ENCODE results near the gene ABCD1. TPM values are rescaled to one million over a fixed set of nuclear protein-coding genes. Genes with fewer than 3 reads are reported as not detected.

Gene ABCD1
- total RNA-seq, 1 donor from 2014 or later, result 6.6 TPM

DNA sequence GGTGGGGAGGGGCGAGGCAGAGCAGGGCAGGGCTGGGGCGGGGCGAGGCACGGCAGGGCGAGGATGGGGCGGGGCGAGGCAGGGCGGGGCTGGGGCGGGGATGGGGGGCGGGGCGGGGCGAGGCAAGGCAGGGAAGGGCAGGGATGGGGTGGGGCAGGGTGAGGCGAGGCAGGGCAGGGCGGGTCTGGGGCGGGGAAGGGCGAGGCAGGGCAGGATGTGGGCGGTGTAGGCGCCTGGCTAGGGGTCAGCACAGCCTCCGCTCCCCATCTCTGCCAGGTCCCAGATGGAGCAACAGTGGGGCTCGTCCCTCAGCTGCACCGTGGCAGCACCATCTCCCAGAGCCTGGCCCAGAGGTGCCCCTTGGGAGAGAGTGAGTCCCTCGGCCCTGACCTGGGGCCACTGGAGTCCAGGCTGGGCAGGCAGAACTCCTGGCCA, 52.0 kb downstream of the ABCD1 start:
- H3K4me1 Mint-ChIP-seq, result peaks cover 8% of the 10 kb centered on the region
- H3K36me3 Mint-ChIP-seq (ENCODE audit: low read depth), result no peaks in the 10 kb centered on the region
- DNase-seq (ENCODE audit: low read depth, low spot score), result no peak
- H3K27me3 Mint-ChIP-seq (ENCODE audit: low read depth), result no peaks in the 10 kb centered on the region
- no peak overlapping the region for H3K4me3 Mint-ChIP-seq
- H3K27ac Mint-ChIP-seq (ENCODE audit: unreplicated experiment), result no peak overlapping the region
- TF ChIP-seq, protein P1, sequence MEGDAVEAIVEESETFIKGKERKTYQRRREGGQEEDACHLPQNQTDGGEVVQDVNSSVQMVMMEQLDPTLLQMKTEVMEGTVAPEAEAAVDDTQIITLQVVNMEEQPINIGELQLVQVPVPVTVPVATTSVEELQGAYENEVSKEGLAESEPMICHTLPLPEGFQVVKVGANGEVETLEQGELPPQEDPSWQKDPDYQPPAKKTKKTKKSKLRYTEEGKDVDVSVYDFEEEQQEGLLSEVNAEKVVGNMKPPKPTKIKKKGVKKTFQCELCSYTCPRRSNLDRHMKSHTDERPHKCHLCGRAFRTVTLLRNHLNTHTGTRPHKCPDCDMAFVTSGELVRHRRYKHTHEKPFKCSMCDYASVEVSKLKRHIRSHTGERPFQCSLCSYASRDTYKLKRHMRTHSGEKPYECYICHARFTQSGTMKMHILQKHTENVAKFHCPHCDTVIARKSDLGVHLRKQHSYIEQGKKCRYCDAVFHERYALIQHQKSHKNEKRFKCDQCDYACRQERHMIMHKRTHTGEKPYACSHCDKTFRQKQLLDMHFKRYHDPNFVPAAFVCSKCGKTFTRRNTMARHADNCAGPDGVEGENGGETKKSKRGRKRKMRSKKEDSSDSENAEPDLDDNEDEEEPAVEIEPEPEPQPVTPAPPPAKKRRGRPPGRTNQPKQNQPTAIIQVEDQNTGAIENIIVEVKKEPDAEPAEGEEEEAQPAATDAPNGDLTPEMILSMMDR (conservative IDR thresholded peaks at IDR 0.05), result no peak
- H3K9me3 Mint-ChIP-seq, result no peaks in the 10 kb centered on the region

DNA sequence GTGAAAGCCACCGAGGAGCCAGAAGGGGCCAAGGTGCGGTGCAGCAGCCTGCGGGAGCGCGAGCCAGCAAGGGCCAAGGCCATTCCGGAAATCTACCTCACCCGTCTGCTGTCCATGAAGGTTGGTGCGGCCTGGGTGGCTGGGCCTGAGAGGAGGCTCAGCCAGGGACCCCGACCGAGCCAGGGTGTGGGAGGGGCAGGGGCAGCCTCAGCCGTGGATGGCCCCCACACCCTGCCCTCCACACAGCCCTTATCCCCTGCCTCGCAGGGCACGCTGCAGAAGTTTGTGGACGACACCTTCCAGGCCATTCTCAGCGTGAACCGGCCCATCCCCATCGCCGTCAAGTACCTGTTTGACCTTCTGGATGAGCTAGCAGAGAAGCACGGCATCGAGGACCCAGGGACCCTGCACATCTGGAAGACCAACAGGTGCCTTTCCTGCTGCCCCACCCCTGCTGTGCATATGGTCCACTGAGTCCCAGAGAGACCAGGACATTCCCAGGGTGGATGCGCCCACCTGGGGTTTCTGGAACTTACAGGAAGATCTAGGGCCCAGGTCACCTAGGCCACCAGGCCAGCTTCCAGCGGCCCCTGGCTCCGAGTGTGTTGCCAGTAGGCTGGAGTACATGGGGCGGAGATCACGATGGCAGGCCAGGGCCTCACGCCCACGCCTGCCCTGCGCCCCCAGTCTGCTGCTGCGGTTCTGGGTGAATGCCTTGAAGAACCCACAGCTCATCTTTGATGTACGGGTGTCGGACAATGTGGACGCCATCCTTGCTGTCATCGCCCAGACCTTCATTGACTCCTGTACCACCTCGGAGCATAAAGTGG, 52.8 kb downstream of the ABCD1 start:
- TF ChIP-seq, protein P1 (conservative IDR thresholded peaks at IDR 0.05), result no peak
- Mint-ChIP-seq H3K27ac (ENCODE audit: unreplicated experiment) (no peak overlapping the region), H3K36me3 (ENCODE audit: low read depth) (no peaks in the 10 kb centered on the region), H3K27me3 (ENCODE audit: low read depth) (no peaks in the 10 kb centered on the region), H3K9me3 (no peaks in the 10 kb centered on the region), H3K4me3 (no peak overlapping the region), H3K4me1 (peaks cover 8% of the 10 kb centered on the region)
- DNase-seq (ENCODE audit: low read depth, low spot score), result no peak

DNA sequence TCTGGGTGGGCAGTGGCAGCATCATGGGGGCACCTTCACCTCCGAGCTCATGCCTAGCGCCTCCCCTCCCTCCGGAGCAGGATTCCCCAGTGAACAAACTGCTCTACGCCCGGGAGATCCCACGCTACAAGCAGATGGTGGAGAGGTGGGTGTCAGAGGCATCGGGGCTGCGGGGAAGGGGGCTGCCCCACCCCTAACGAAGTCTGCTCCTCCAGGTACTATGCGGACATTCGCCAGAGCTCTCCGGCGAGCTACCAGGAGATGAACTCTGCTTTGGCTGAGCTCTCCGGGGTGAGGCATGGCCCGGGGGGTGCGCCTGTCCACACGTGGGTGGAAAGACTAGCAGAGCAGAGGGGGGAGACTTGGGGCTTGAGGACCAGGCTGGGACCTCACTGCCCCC, 53.5 kb downstream of the ABCD1 start:
- TF ChIP-seq, protein P1 (conservative IDR thresholded peaks at IDR 0.05), result no peak
- Mint-ChIP-seq H3K27ac (ENCODE audit: unreplicated experiment) (no peak overlapping the region), H3K9me3 (no peaks in the 10 kb centered on the region), H3K27me3 (ENCODE audit: low read depth) (no peaks in the 10 kb centered on the region), H3K36me3 (ENCODE audit: low read depth) (no peaks in the 10 kb centered on the region), H3K4me1 (peaks cover 8% of the 10 kb centered on the region), H3K4me3 (no peak overlapping the region)
- no peak for DNase-seq (ENCODE audit: low read depth, low spot score)

DNA sequence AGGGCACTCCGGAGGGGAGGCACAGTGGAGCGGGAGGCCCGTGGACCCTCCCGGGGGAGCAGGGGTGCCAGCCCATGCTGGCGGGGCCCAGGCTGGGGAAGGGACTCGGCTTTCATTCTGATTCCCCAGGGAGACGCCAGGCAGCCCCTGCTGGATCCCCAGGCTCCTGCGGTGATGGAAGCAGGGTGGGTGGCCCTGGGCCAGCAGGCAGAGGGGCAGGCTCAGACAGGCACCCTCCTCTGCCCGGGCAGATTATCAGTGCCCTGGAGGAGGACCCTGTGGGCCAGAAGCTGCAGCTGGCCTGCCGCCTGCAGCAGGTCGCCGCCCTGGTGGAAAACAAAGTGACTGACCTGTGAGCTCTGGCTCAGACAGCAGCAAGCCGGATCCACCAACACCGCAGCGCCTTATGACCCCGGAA, 54.0 kb downstream of the ABCD1 start:
- no peaks in the 10 kb centered on the region for H3K27me3 Mint-ChIP-seq (ENCODE audit: low read depth)
- no peaks in the 10 kb centered on the region for H3K36me3 Mint-ChIP-seq (ENCODE audit: low read depth)
- no peak for DNase-seq (ENCODE audit: low read depth, low spot score)
- no peak overlapping the region for H3K4me3 Mint-ChIP-seq
- TF ChIP-seq, protein P1 (conservative IDR thresholded peaks at IDR 0.05), result peak; percentile 27
- no peaks in the 10 kb centered on the region for H3K9me3 Mint-ChIP-seq
- H3K27ac Mint-ChIP-seq (ENCODE audit: unreplicated experiment), result no peak overlapping the region
- H3K4me1 Mint-ChIP-seq, result peaks cover 8% of the 10 kb centered on the region

DNA sequence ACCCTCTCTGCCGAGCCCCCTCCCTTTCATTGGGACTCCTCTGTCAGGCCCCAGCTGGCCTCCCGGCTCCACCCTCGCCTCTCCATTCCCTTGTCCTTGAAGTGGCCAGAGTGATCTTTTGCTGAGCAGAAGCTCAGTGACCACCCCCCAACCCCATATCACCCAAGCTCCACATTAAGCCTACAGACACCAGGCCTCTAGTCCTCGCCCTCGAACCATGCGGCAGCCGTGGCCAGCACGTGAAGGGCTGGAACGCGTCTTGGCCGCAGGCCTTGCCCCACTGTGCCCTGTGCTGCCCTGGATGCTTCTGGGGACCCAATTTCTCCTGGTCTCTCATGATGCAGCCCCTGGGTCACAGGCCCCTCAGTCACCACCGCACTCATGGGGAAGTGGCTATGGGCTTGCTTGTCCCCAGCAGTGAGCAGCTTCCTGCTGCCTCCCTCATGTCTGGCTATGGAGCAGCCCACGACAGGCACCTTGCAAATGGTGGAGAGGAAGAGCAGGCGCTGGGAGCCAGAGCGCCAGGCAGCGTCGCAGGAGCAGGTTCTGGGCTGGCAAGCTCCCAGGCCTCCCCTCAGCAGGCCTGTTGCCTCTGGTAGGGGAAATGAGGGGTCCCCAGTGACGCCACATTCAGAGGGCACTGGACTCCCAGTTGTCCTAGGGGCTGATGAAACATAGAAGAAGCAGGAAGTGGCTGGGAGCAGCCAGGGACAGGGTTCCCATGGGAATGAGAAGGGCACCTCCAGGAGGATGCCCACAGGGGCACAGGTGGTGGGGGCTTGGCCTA, 55.4 kb downstream of the ABCD1 start:
- Mint-ChIP-seq H3K27me3 (ENCODE audit: low read depth) (no peaks in the 10 kb centered on the region), H3K36me3 (ENCODE audit: low read depth) (no peaks in the 10 kb centered on the region), H3K9me3 (no peaks in the 10 kb centered on the region), H3K4me3 (peak overlapping the region; percentile 55), H3K4me1 (peaks cover 8% of the 10 kb centered on the region), H3K27ac (ENCODE audit: unreplicated experiment) (peak overlapping the region; percentile 6)
- TF ChIP-seq, protein P1 (conservative IDR thresholded peaks at IDR 0.05), result no peak
- no peak for DNase-seq (ENCODE audit: low read depth, low spot score)

Data from neural crest cell (in vitro differentiated cells).